ENCODE results near the gene RAP2A.

Gene RAP2A

GRCh38 chr13:97495678-97496077 lies 61.7 kb downstream of the RAP2A start:
- DNase-seq (ENCODE audit: low spot score) = no peak

- no peak for DNase-seq (ENCODE audit: low spot score)
Measured at GRCh38 chr13:97496511-97496910, 62.5 kb downstream of the RAP2A start.

GRCh38 chr13:97497400-97497799 lies 63.4 kb downstream of the RAP2A start:
- DNase-seq (ENCODE audit: low spot score) = no peak

- no peak for DNase-seq (ENCODE audit: low spot score)
Measured at GRCh38 chr13:97498419-97498818, 64.5 kb downstream of the RAP2A start.

GRCh38 chr13:97499181-97499580 lies 65.2 kb downstream of the RAP2A start:
- no peak for DNase-seq (ENCODE audit: low spot score)

GRCh38 chr13:97502181-97502580 lies 68.2 kb downstream of the RAP2A start:
- DNase-seq (ENCODE audit: low spot score) = no peak

GRCh38 chr13:97502706-97503105 lies 68.7 kb downstream of the RAP2A start:
- no peak for DNase-seq (ENCODE audit: low spot score)

- no peak for DNase-seq (ENCODE audit: low spot score)
Measured at GRCh38 chr13:97505017-97505416, 71.0 kb downstream of the RAP2A start.

- DNase-seq (ENCODE audit: low spot score) = no peak
Measured at GRCh38 chr13:97506511-97506910, 72.5 kb downstream of the RAP2A start.

- DNase-seq (ENCODE audit: low spot score) = no peak
Measured at GRCh38 chr13:97512732-97513131, 78.8 kb downstream of the RAP2A start.

- DNase-seq (ENCODE audit: low spot score) = no peak
Measured at GRCh38 chr13:97515643-97516042, 81.7 kb downstream of the RAP2A start.

GRCh38 chr13:97517967-97518366 lies 84.0 kb downstream of the RAP2A start:
- no peak for DNase-seq (ENCODE audit: low spot score)

Measured in activated CD4-positive, alpha-beta T cell treated with anti-CD3 and anti-CD28 coated beads, Interleukin-2, Interleukin-4, amounts not matched to agents 100 ng/mL and 50 ng/mL, durations not matched to agents 16 hours and 8 hours (primary cell).